Spinal cord (tissue), 10 donors: Measurements from ENCODE around the gene ZNF280D. TPM values are rescaled to one million over a fixed set of nuclear protein-coding genes. Genes with fewer than 3 reads are reported as not detected.

Experiments used
- DNase-seq, 6 donors: peaks; one replicate each; pipeline versions ENCODE4 v3.0.0 to v3.0.0-alpha.2; 2013 to 2015; ENCODE audit warnings: low spot score in 6 of 6, low read depth in 4 of 6
- H3K27ac ChIP-seq: one replicate; pipeline ENCODE4 v1.5.1; 2013; ENCODE audit warnings: low read depth, low read length, control low read depth
- H3K27me3 ChIP-seq: one replicate; pipeline ENCODE4 v1.6.1; 2013; ENCODE audit warnings: low read length; ENCODE audit not compliant: control insufficient read depth, insufficient read depth
- H3K36me3 ChIP-seq: one replicate; pipeline ENCODE4 v1.6.1; 2013; ENCODE audit warnings: low read length; ENCODE audit not compliant: control insufficient read depth, insufficient read depth
- H3K4me1 ChIP-seq: one replicate; pipeline ENCODE4 v1.6.1; 2013; ENCODE audit warnings: low read length; ENCODE audit not compliant: control insufficient read depth, insufficient read depth
- H3K4me3 ChIP-seq: one replicate; pipeline ENCODE4 v1.5.1; 2013; ENCODE audit warnings: low read depth, low read length, control low read depth
- H3K9me3 ChIP-seq: one replicate; pipeline ENCODE4 v1.6.1; 2013; ENCODE audit warnings: low read length; ENCODE audit not compliant: control insufficient read depth, insufficient read depth
- WGBS: methylation state at CpG from one replicate; pipeline ENCODE4 v1.1.5; 2013; ENCODE audit warnings: missing lambda C conversion rate; ENCODE audit not compliant: insufficient coverage; 5-methylcytosine and 5-hydroxymethylcytosine counted together
- polyA plus RNA-seq, 2 donors: library from polyadenylated mRNA; unstranded; fragments of 120-200 nt; gene quantifications; one replicate each; pipeline ENCODE4 v1.2.1, GENCODE V29; 2013; ENCODE audit not compliant: insufficient read length in 2 of 2
- total RNA-seq, 2 donors: library from RNA; depleted of rRNA in 1 of 2; stranded (reverse); fragments of 120-200 nt in 1 of 2; fragments of >200 nt in 1 of 2; gene quantifications; one replicate each; pipeline versions ENCODE4 v1.2.3 to v1.2.4, GENCODE V29; 2013 to 2014
- donor health status: healthy.

Gene ZNF280D
- total and polyA plus RNA-seq, 4 donors: 40.2 to 98.6 (median 47.7) TPM

GRCh38 chr15:56754772-56755370 is 21.6 kb upstream of the ZNF280D start:
- no peak overlapping the region for H3K27ac ChIP-seq
- no peak overlapping the region for H3K4me3 ChIP-seq
- WGBS: no CpG with 5 or more reads among the region's 2 CpGs
- no peaks in the 10 kb centered on the region for H3K36me3 ChIP-seq
- no peaks in the 10 kb centered on the region for H3K4me1 ChIP-seq
- no peaks in the 10 kb centered on the region for H3K27me3 ChIP-seq
- no peaks in the 10 kb centered on the region for H3K9me3 ChIP-seq
- DNase-seq: no peak

GRCh38 chr15:56752986-56753385 is 19.7 kb upstream of the ZNF280D start:
- no peak for DNase-seq
- Histone ChIP-seq H3K4me1 (no peaks in the 10 kb centered on the region), H3K27ac (no peak overlapping the region), H3K27me3 (no peaks in the 10 kb centered on the region), H3K9me3 (no peaks in the 10 kb centered on the region), H3K36me3 (no peaks in the 10 kb centered on the region), H3K4me3 (no peak overlapping the region)
- no CpG with 5 or more reads among the region's 1 CpG for WGBS

GRCh38 chr15:56749982-56750381 is 16.7 kb upstream of the ZNF280D start:
- Histone ChIP-seq H3K27me3 (no peaks in the 10 kb centered on the region), H3K4me1 (no peaks in the 10 kb centered on the region), H3K27ac (no peak overlapping the region), H3K36me3 (no peaks in the 10 kb centered on the region), H3K4me3 (no peak overlapping the region), H3K9me3 (no peaks in the 10 kb centered on the region)
- no peak for DNase-seq
- WGBS: no CpG with 5 or more reads among the region's 1 CpG

- no peaks in the 10 kb centered on the region for H3K27me3 ChIP-seq
- no peak for DNase-seq
- no peaks in the 10 kb centered on the region for H3K9me3 ChIP-seq
- H3K4me3 ChIP-seq: no peak overlapping the region
- H3K36me3 ChIP-seq: no peaks in the 10 kb centered on the region
- WGBS: 88% methylated on average over 1 of the region's 5 CpGs
- H3K4me1 ChIP-seq: no peaks in the 10 kb centered on the region
- H3K27ac ChIP-seq: no peak overlapping the region
Measured at GRCh38 chr15:56744701-56745683, 11.7 kb upstream of the ZNF280D start.

GRCh38 chr15:56741541-56741940 is 8.2 kb upstream of the ZNF280D start:
- H3K9me3 ChIP-seq: no peaks in the 10 kb centered on the region
- no CpG with 5 or more reads among the region's 2 CpGs for WGBS
- H3K27ac ChIP-seq: no peak overlapping the region
- H3K4me1 ChIP-seq: no peaks in the 10 kb centered on the region
- H3K4me3 ChIP-seq: no peak overlapping the region
- no peaks in the 10 kb centered on the region for H3K36me3 ChIP-seq
- no peaks in the 10 kb centered on the region for H3K27me3 ChIP-seq
- DNase-seq: no peak

GRCh38 chr15:56739964-56740640 is 6.8 kb upstream of the ZNF280D start:
- Histone ChIP-seq H3K9me3 (no peaks in the 10 kb centered on the region), H3K27me3 (no peaks in the 10 kb centered on the region), H3K36me3 (no peaks in the 10 kb centered on the region), H3K27ac (no peak overlapping the region), H3K4me1 (no peaks in the 10 kb centered on the region), H3K4me3 (no peak overlapping the region)
- no peak for DNase-seq

GRCh38 chr15:56739474-56739873 is 6.2 kb upstream of the ZNF280D start:
- WGBS: no CpG with 5 or more reads among the region's 4 CpGs
- H3K27ac ChIP-seq: no peak overlapping the region
- no peaks in the 10 kb centered on the region for H3K36me3 ChIP-seq
- no peak for DNase-seq
- H3K4me3 ChIP-seq: no peak overlapping the region
- no peaks in the 10 kb centered on the region for H3K4me1 ChIP-seq
- H3K9me3 ChIP-seq: no peaks in the 10 kb centered on the region
- H3K27me3 ChIP-seq: no peaks in the 10 kb centered on the region

GRCh38 chr15:56737791-56738190 is 4.5 kb upstream of the ZNF280D start:
- Histone ChIP-seq H3K4me1 (peaks cover 3% of the 10 kb centered on the region), H3K27me3 (no peaks in the 10 kb centered on the region), H3K4me3 (no peak overlapping the region), H3K36me3 (no peaks in the 10 kb centered on the region), H3K9me3 (peaks cover 3% of the 10 kb centered on the region), H3K27ac (no peak overlapping the region)
- WGBS: no CpG with 5 or more reads among the region's 1 CpG
- no peak for DNase-seq

- DNase-seq: peak in 1 of 6 donors; percentile 58
Measured at GRCh38 chr15:56736881-56737707, 3.8 kb upstream of the ZNF280D start.

More at GRCh38 chr15:56736881-56737707, 3.8 kb upstream of the ZNF280D start:
- Histone ChIP-seq H3K27me3 (no peaks in the 10 kb centered on the region), H3K36me3 (no peaks in the 10 kb centered on the region), H3K4me3 (no peak overlapping the region), H3K9me3 (peaks cover 3% of the 10 kb centered on the region), H3K27ac (no peak overlapping the region), H3K4me1 (peaks cover 3% of the 10 kb centered on the region)
- 54% methylated on average over 1 of the region's 5 CpGs for WGBS
